Measurements from ENCODE around the gene PARP6. TPM values are rescaled to one million over a fixed set of nuclear protein-coding genes. Genes with fewer than 3 reads are reported as not detected.

The PARP6 gene
- total and polyA plus RNA-seq, 8 donors, result 31.1 to 178 (median 44.0) TPM

DNA sequence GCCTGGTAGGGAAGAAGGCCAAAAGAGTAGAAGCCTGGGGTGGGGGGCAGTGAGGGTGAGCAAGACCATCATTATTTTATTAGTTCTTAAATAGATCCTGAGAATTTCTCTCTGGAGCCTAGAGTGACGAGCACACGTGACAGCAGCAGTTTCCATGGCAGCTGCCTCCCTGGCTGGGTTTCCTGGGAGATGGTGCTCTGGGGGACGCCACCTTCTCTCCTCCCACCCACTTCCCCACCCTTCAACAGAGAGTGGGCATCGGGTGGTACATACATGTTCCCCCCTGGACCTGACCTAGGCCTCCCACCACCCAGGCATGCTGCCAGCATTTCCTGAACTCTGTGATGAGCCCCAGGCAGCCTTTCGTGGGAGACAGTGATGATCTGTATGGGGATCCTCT lies 34.7 kb upstream of the PARP6 start:
- H3K27ac ChIP-seq, result no peak overlapping the region
- no peak overlapping the region for H3K4me3 ChIP-seq
- no peak for FAIRE-seq
- no peaks in the 10 kb centered on the region for H3K36me3 ChIP-seq
- no peaks in the 10 kb centered on the region for H3K4me1 ChIP-seq
- H3K27me3 ChIP-seq, result no peaks in the 10 kb centered on the region
- DNase-seq, result no peak
- TF ChIP-seq, protein P1, sequence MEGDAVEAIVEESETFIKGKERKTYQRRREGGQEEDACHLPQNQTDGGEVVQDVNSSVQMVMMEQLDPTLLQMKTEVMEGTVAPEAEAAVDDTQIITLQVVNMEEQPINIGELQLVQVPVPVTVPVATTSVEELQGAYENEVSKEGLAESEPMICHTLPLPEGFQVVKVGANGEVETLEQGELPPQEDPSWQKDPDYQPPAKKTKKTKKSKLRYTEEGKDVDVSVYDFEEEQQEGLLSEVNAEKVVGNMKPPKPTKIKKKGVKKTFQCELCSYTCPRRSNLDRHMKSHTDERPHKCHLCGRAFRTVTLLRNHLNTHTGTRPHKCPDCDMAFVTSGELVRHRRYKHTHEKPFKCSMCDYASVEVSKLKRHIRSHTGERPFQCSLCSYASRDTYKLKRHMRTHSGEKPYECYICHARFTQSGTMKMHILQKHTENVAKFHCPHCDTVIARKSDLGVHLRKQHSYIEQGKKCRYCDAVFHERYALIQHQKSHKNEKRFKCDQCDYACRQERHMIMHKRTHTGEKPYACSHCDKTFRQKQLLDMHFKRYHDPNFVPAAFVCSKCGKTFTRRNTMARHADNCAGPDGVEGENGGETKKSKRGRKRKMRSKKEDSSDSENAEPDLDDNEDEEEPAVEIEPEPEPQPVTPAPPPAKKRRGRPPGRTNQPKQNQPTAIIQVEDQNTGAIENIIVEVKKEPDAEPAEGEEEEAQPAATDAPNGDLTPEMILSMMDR (IDR thresholded peaks at IDR 0.05), result no peak
- H3K9me3 ChIP-seq, result no peaks in the 10 kb centered on the region
- intact Hi-C loops (cut with DNase I), result no loop called here
- ATAC-seq, result no peak
- WGBS, 2 donors, result 68 to 76% methylated on average over 5 of the region's 5 CpGs

DNA sequence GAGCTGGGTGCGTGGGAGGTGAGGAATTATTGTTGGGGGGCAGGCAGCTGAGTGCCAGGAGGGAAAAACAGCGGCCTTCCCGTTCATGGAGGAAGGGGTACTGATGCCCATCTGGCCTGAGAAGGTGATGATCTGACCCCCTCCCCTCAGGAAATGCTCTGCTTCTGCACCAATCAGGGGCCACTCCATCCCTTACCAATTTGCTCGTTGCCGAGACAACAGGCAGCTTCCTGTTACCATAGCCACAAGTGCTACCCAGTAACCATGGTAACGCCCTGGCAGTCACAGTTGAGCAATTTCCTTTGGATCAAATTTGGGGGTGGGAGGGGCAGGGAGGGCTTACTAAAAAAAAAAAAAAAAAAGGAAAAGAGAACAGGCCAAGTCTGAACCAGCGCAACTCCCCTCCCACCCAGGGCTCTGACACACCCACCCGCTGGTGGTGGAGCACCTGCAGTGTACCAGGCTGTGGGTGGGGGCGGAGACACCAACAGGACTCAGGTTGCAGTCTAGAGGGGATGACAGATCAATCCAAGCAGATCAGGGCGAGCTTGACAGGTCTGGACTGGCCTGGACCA lies 33.9 kb upstream of the PARP6 start:
- no peaks in the 10 kb centered on the region for H3K36me3 ChIP-seq
- no peak for ATAC-seq
- H3K27me3 ChIP-seq, result no peaks in the 10 kb centered on the region
- WGBS, 2 donors, result 72 to 79% methylated on average over 10 of the region's 10 CpGs
- TF ChIP-seq, protein P1 (IDR thresholded peaks at IDR 0.05), result no peak
- no peaks in the 10 kb centered on the region for H3K4me1 ChIP-seq
- intact Hi-C loops (cut with DNase I), result no loop called here
- H3K9me3 ChIP-seq, result no peaks in the 10 kb centered on the region
- DNase-seq, result peak in 1 of 6 donors; percentile 38
- FAIRE-seq, result no peak
- H3K4me3 ChIP-seq, result no peak overlapping the region
- no peak overlapping the region for H3K27ac ChIP-seq

DNA sequence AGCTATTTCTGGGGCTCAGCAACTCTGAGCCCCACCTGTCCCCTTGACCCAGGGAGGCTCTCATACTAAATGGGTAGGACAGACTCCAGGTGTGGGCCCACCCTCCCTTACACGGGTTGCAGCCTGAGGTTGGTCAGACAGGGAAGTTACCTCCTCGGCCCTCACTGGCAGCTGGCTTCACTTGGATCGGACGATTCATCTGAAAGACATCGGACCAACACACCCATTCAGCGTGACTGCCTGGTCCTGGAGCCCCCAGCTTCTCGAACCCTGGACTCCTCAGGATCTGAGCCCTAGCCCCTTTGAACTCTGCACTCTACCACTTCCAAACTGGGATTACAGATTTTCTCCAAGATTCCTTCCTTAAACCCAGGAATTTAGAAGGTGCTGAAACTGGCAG lies 32.2 kb upstream of the PARP6 start:
- H3K4me1 ChIP-seq, result no peaks in the 10 kb centered on the region
- no peaks in the 10 kb centered on the region for H3K9me3 ChIP-seq
- no peak overlapping the region for H3K27ac ChIP-seq
- intact Hi-C loops (cut with DNase I), result no loop called here
- DNase-seq, result no peak
- ATAC-seq, result no peak
- no peak overlapping the region for H3K4me3 ChIP-seq
- TF ChIP-seq, protein P1 (IDR thresholded peaks at IDR 0.05), result no peak
- no peaks in the 10 kb centered on the region for H3K27me3 ChIP-seq
- FAIRE-seq, result no peak
- no peaks in the 10 kb centered on the region for H3K36me3 ChIP-seq
- 81 to 86% methylated on average over 7 of the region's 7 CpGs for WGBS, 2 donors

DNA sequence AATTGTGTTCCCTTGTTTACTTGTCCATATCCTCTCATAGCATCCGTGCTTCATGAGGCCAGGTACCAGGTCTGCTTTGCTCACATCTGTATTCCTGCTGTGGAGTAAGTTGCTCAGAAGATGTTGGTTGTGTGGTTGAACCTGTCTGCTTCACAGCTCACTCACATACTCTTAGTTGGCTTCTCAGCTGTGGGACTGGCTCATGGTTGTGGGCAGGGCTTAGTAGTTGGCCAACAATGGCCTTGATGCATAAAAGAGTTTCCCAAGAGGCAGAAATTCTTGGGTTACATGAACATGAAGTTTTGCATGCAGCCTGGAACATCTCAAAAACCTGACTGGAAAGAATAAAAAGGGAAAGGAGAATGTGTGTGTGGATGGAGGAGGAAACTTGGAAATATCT lies 30.6 kb upstream of the PARP6 start:
- H3K4me3 ChIP-seq, result no peak overlapping the region
- WGBS, 2 donors, result 42 to 50% methylated on average over 1 of the region's 1 CpG
- FAIRE-seq, result no peak

More for the DNA sequence above, 30.6 kb upstream of the PARP6 start:
- no peak for DNase-seq
- H3K27me3 ChIP-seq, result no peaks in the 10 kb centered on the region
- no peak overlapping the region for H3K27ac ChIP-seq
- TF ChIP-seq, protein P1 (IDR thresholded peaks at IDR 0.05), result no peak
- H3K9me3 ChIP-seq, result no peaks in the 10 kb centered on the region
- H3K36me3 ChIP-seq, result no peaks in the 10 kb centered on the region
- H3K4me1 ChIP-seq, result no peaks in the 10 kb centered on the region
- intact Hi-C loops (cut with DNase I), result no loop called here
- ATAC-seq, result no peak

All from pancreas (tissue), 10 donors.